T-helper 2 cell treated with Interferon-gamma antibody and Interleukin-4, amounts not matched to agents 100 ng/mL and 5 ng/mL, for 36 hours (primary cell): ENCODE measurements around the gene SULT1A2. TPM values are rescaled to one million over a fixed set of nuclear protein-coding genes. Genes with fewer than 3 reads are reported as not detected.
"Not testable (repeated sequence)": the region's sequence is repeated elsewhere in the genome, so short reads cannot be mapped to it uniquely, and the experiment has no call there.

Experiments used
- intact Hi-C: fragments of 100-400 bp; cut with micrococcal nuclease; formaldehyde crosslinking; loops from one replicate; pipeline ENCODE4 v1.15.1; 2023
- total RNA-seq: library from RNA; stranded (reverse); gene quantifications from 2 replicates; pipeline ENCODE4 v1.2.3, GENCODE V29; 2022

The SULT1A2 gene
- total RNA-seq, 1 donor from 2014 or later = 0.45 TPM

DNA sequence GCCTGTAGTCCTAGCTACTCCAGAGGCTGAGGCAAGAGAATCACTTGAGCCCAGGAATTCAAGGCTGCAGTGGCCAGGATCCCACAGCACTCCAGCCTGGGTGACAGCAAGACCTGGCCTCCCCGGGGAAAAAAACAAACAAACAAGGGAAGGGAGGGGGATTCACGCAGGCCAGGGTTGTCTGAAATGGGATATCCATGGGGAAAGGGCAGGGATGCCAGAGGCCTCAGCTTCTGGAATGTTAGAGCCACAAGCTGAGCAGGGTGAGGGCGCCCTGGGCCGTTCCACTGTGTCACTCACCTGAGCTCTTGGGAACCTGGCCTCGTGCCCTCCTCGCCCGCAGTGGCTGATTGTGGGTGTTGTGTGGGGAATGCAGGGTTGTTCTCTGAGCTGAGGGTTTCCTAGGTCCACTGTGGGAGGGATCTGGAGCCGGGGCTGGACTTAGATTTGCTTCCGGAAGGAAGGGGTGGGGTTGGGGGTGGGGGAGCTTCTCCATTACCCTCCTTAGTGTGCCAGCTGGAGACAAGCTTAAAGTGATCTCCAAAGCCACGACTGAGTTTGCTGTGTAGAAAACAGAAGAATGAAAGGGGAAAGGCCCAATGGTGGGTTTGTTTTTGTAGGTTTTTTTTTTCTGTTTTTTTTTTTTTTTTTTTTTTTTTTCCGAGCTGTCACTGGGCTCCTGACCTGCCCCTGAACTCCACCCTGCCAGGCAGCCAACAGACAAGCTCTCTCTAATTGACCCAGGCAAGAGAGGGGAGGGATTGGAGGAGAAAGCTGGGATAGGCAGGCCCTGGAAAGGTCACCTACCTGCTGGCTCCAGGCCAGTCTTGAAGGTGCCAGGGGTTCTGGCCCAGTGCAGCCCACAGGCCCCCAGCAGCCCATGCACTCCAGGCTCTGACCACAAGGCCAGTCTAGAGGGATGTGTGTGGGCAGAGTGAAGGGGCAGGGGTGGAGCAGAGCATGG is 13.1 kb upstream of the SULT1A2 start, which contains the start of gene SULT1A1:
Gene SULT1A1 (minus strand): TSS at position 414 of the 964 bp plus-strand sequence. CDS start 1,189 bp downstream, outside the sequence.
- intact Hi-C loops = no loop called here

GRCh38 chr16:28608867-28609596 is 12.2 kb upstream of the SULT1A2 start:
- intact Hi-C loops = not testable (repeated sequence)

DNA sequence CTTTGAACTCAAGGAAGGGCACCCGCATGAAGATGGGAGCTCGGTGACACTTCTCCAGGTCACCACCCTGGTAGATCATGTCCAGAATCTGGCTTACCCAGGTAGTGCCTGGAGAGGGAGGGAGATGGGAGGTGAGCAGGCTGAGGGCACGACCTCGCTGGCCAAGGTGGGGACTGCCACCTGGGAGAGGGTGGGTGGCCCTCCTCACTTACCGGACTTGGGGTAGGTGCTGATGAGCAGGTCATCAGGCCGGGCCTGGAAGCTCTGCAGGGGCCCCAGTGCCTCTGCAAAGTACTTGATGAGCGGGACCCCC is 11.6 kb upstream of the SULT1A2 start:
- intact Hi-C loops = not testable (repeated sequence)

DNA sequence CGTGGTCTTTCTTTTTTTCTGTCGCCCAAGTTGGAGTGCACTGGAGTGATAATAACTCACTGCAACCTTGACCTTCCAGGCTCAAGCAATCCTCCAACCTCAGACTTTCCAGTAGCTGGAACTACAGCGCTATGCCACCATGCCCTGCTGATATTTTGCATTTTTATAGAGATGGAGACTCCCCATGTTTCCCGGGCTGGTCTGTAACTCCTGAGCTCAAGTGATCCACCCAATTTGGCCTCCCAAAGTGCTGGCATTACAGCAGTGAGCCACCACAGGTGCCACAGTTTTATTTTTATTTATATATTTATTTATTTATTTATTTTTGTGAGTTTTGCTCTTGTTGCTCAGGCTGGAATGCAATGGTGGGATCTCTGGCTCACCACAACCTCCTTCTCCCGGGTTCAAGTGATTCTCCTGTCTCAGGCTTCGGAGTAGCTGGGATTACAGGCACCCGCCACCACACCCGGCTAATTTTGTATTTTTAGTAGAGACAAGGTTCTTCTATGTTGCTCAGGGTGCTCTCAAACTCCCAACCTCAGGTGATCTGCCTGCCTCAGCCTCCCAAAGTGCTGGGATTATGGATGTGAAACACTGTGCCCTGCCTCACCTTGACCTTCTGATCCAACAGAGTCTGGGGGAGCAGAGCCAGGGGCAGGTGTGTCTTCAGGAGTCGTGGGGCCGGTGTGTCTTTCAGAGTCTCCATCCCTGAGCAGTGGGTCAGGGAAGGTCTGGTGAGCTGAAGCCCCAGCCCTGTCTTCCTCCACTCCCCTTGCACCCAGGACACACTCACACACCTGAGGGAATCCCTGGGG is 11.0 kb upstream of the SULT1A2 start:
- intact Hi-C loops = not testable (repeated sequence)

DNA sequence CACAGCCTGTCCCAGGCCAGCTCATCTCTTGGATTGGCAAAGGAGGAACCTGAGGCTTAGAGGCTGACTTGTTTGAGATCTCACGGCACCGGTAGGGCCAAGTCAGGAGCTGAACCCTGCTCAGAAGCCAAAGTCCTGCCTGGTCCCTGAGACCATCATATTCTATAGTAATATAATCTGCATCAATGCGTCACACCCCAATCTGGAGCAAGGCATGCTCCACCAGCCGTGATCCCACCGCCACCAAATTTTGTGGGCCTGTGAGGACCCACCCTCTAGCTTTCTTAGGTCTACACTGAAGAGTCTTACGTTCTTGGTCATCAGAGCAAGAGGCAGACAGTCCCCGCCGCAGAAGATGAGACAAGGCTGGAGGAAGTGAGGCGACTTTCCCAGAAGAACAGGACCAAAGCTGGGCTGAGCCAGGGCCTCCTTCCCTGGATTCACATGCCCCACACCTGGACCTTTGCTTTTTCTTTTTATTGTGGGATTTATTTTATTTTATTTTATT is 10.3 kb upstream of the SULT1A2 start:
- intact Hi-C loops = no loop called here

DNA sequence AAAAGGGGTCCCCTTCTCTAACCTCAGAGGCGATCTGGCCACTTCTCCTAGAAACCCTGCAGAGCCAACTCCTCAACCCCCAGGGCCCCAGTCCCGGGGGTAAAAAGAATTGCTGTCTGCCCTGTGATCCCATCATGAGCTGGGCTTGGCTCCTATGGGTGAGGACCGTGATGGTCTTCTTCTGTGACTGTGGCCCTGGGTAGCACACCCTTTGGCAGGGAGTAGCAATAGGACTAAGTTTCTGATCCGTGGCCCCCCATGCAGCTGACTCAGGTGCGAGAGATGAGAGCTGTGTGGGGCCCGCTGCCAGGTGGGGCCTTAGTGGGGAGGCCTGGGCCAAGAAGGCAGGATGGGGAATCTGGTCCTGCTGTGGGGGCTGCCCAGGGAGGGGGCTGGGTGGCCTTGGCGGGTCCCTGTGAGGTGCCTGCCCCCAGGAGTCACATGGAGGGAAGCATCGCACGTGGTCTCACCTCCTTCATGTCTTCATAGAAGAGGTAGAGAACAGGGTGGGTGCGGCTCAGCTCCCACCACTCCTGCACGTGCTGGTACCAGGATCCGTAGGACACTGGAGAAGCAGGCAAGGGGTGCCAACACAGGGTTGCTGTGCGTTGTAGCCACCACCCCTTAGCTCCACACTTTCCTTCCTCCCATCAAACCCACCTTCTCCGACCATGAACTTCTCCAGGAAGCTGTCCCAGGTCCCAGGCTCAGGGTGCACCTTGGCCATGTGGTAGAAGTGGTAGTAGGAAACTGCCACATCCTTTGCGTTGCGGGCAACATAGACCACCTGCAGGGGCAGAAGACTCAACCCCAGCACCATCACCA is 9.7 kb upstream of the SULT1A2 start:
- intact Hi-C loops = no loop called here

DNA sequence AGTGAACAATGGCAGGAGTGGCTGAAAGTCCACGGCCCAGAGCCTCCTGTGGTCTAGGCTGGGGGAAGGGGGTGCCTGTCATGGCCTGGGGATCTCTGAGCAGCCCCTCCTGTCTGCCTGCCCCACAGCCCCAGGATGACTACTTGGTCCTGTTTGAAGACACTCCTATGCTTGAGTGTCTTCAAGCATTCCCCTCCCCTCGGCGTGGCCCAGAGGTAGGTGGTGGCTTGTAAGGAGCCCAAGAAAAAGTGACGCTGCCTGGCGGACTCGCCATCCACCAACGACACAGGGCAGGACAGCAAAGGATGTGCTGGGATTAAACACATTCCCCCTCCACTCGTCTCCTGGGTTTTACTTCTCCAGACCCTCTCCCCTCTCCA is 7.3 kb upstream of the SULT1A2 start:
- intact Hi-C loops = no loop called here

GRCh38 chr16:28603381-28604185 is 6.7 kb upstream of the SULT1A2 start:
- intact Hi-C loops = no loop called here

DNA sequence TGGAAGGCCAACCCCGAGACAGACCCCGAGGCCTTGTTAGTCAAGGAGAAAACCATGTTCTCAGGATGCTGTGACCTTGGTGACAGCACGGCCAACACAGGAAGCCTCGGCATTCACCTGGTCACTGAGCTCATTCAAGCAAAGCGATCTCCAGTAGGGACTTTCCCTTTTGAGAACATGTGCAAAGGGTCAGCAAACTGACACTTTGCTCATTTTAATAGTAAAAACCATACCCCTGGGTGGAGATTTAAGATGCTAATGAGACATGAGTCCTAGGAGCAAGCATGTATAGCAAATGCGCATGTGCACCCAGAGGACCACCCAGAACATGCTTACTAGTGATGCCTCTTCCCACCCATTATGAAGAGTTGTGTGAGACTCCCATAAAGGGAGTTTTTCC is 5.7 kb upstream of the SULT1A2 start:
- intact Hi-C loops = no loop called here

DNA sequence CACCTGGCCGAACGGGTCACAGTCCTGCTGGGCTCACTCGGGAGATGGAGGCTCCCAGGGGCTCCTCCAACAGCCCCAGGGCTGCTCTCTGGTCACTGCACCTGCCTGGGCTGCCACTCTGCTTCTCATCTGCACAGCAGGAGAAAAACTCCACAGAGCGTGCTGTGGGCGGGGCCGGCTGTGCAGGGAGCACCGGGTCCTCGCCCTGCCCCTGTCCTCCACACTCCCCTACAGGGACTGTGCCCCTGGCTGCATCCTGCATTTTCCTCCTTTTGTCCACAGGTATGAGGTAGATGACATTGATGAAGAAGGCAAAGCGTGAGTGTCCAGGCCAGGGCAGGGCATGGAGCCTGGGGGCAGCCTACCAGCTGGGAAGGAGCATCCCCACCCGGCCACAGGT is 5.2 kb upstream of the SULT1A2 start:
- intact Hi-C loops = not testable (repeated sequence)

DNA sequence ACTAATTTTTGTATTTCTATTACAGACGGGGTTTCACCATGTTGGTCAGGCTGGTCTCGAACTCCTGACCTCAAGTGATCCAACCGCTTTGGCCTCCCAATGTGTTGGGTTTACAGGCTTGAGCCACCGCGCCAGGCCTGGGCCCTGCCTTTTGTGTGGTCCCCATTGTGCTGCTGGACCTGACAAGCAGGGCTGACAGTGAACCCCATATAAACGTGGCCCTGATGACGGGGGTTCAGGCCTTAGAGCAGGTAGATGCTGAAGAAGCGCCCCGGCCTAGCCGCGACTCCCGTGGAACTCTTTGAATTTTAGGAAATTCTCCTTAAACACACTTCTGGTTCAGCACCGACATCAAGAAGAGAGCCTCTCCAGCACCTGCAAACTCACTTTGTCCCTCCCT is 4.7 kb upstream of the SULT1A2 start:
- intact Hi-C loops = not testable (repeated sequence)

DNA sequence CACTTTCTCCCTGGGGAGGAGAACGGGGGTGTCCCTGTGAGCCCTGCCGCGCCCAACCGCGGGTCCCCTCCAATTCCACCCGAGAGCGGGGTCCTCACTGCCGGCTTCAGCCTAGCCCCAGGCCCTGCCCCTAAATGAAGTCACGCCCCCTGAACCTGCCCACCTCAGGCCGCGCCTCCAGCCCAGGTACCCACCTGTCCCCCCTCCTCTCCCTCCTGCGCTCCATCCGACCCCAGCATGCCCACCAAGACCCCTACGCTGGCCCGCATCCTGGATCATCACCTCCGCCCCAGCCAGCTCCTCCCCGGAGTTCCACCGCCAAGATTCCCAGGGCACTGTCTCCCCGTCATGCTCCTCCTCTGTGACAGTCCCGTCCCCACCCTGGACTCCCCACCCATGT is 4.1 kb upstream of the SULT1A2 start:
- intact Hi-C loops = not testable (repeated sequence)

DNA sequence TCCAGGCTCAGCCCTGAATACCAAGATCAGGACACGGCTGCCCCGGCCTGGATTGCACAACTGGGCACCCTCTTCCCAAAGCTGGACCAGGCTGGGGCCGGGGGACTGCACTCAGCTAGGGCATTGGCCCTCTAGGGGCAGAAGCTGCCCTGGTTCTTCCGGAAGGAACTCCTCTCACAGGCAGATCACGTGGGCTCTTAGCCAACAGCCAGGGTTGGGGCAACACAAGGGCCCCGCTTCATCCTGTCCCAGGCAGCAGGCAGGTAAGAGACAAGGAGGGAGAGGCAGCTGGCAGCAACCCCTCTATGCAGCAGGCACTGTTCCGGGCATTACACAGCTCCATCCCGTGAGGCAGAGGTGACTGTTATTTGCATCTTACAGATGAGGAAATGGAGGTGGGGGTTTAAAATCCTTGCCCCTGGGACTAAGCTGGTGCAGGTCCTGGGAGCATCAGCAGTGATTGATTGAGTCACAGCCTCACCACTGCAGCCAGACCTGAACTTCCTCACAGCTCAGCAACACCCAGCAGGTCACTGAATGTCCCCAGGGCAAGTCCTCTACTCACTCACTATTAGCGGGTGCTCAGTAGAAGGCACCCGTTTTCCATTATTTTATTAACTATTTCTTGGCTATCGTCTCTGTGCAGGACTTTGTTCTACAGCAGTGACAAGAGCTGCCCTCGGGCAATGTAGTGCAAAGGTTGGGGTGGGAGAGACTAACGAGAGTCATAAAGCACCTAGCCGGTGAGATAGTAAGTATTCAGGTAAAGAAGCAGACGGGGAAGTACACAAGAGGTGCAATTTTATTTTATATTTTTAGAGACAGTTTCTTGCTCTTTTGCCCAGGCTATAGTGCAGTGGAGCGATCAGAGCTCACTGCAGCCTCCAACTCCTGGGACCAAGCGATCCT is 2.8 kb upstream of the SULT1A2 start:
- intact Hi-C loops = not testable (repeated sequence)

GRCh38 chr16:28597692-28598261 is 927 bp upstream of the SULT1A2 start:
- intact Hi-C loops = no loop called here

GRCh38 chr16:28596115-28596630 is 677 bp downstream of the SULT1A2 start:
- intact Hi-C loops = no loop called here

DNA sequence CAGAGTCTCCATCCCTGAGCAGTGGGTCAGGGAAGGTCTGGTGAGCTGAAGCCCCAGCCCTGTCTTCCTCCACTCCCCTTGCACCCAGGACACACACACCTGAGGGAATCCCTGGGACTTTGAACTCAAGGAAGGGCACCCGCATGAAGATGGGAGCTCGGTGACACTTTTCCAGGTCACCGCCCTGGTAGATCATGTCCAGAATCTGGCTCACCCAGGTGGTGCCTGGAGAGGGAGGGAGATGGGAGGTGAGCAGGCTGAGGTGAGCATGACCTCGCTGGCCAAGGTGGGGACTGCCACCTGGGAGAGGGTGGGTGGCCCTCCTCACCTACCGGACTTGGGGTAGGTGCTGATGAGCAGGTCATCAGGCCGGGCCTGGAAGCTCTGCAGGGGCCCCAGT is 1.4 kb downstream of the SULT1A2 start:
- intact Hi-C loops = not testable (repeated sequence)

- intact Hi-C loops = no loop called here
Measured at GRCh38 chr16:28592979-28593553, 3.8 kb downstream of the SULT1A2 start.

- intact Hi-C loops = no loop called here
Measured at GRCh38 chr16:28592511-28592910, 4.3 kb downstream of the SULT1A2 start.
